Activated CD4-positive, alpha-beta T cell treated with anti-CD3 and anti-CD28 coated beads, Interleukin-2, amount 10 ng/mL, durations not matched to agents 7 days and 5 days (primary cell): ENCODE data around the gene RAD51B. TPM values are rescaled to one million over a fixed set of nuclear protein-coding genes. Genes with fewer than 3 reads are reported as not detected.
A peak's percentile ranks its signal among the peaks of the same experiment; 100 is the strongest.

Experiments used
- CTCF ChIA-PET: fragments of 350-600 bp; sonication (Branson Sonifier 250); formaldehyde crosslinking; loops from one replicate; lab custom pipeline; 2021; ENCODE audit warnings: antibody characterized with exemption; lab: Charles Lee
- POLR2A ChIA-PET: fragments of 350-600 bp; sonication (Branson Sonifier 250); formaldehyde crosslinking; loops from one replicate; lab custom pipeline; 2021; ENCODE audit warnings: antibody characterized with exemption; lab: Charles Lee
- DNase-seq: peaks from one replicate; pipeline ENCODE4 v3.0.0-alpha.2; 2020
- H3K27ac Mint-ChIP-seq: one replicate; pipeline ENCODE4 v1.8.0; 2021; ENCODE audit warnings: mild to moderate bottlenecking, moderate library complexity, mixed read lengths
- H3K27me3 Mint-ChIP-seq: one replicate; pipeline ENCODE4 v1.8.0; 2021; ENCODE audit warnings: mixed read lengths
- H3K36me3 Mint-ChIP-seq: one replicate; pipeline ENCODE4 v1.8.0; 2021; ENCODE audit warnings: low read depth, mixed read lengths
- H3K4me1 Mint-ChIP-seq: one replicate; pipeline ENCODE4 v1.8.0; 2021; ENCODE audit warnings: mixed read lengths
- H3K4me3 Mint-ChIP-seq: one replicate; pipeline ENCODE4 v1.8.0; 2021; ENCODE audit warnings: mild to moderate bottlenecking, moderate library complexity, mixed read lengths
- H3K9me3 Mint-ChIP-seq: one replicate; pipeline ENCODE4 v1.8.0; 2021; ENCODE audit warnings: mixed read lengths
- total RNA-seq, 2 experiments: library from RNA; stranded (reverse); gene quantifications; one replicate each; pipeline ENCODE4 v1.2.3, GENCODE V29; 2021

RAD51B gene
- total RNA-seq, 2 experiments from 2014 or later, result 20.6 to 30.3 TPM

GRCh38 chr14:67850066-67850830 is 30.7 kb downstream of the RAD51B start:
- DNase-seq, result no peak
- H3K27ac Mint-ChIP-seq, result no peak overlapping the region
- H3K4me1 Mint-ChIP-seq, result no peaks in the 10 kb centered on the region

DNA sequence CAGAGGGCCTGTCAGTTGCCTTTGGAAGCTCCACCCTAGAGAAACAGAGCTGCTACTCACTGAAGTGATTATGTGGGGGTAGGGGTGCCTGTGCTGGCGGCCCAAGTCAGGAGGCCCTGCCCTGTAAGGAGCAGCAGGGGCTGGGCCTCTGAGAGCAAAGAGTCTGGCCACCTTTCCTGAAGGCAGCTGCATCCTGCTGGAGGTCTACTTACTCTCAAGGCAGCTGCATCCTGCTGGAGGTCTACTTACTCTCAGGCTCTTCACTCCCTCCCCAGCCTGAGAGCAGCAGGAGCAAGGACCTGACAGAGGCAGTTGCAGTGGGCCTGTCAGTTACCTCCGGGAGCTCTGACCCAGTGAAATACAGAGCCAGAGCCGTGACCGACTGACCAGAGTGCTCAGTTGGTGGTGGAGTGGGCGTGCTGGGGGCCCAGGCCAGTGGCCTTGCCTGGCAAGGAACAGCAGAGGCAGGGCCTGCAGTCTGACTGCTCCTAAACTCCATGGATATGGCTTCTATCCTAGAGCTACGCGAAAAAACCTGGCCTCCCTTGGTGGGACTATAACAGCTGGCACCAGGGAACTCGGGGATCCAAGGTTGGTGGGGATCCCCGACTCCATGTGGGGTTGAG is 32.3 kb downstream of the RAD51B start:
- Mint-ChIP-seq H3K27me3 (no peaks in the 10 kb centered on the region), H3K4me3 (no peak overlapping the region), H3K9me3 (peaks cover 8% of the 10 kb centered on the region), H3K27ac (no peak overlapping the region), H3K4me1 (peaks cover 1% of the 10 kb centered on the region), H3K36me3 (peaks cover 19% of the 10 kb centered on the region)
- CTCF ChIA-PET, result interaction anchor here (0.6 kb wide), 1 partner anchor 34 kb away, joined by 6 read pairs; no protein-coding TSS in a partner anchor
- no peak for DNase-seq
- POLR2A ChIA-PET, result no interaction called here

More at GRCh38 chr14:67850066-67850830, 30.7 kb downstream of the RAD51B start:
- ChIA-PET CTCF (no interaction called here), POLR2A (no interaction called here)
- Mint-ChIP-seq H3K9me3 (peaks cover 9% of the 10 kb centered on the region), H3K36me3 (peaks cover 19% of the 10 kb centered on the region), H3K27me3 (no peaks in the 10 kb centered on the region), H3K4me3 (no peak overlapping the region)

DNA sequence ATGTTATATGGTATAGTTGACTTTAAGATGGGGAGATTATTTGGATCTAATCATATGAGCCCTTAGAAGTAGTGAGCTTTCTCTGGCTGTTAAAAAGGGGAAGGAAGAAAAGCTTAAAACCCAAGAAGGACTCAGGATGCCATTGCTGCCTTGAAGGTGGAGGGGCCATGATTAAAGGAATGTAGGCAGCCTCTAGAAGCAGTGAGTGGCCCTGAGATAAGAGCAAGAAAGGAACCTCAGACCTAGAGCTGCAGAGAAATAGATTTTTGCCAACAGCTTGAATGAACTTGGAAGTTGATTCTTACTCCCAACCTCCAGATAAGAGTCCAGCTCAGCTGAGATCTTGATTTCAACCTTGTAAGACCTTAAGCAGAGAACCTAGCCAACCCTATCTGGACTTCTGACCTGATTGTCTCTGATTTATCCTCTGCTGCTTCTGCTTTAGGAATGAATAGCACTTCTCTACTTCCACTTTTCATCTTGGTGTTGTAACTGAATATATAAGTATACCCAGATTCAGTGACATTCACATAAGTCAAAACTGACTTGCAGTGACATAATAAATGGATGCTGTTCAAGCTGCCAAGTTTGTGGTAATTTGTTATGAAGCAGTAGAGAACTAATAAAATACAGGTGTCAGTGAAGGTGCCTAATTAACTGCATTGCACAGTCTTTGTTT is 33.5 kb downstream of the RAD51B start:
- Mint-ChIP-seq H3K9me3 (peaks cover 3% of the 10 kb centered on the region), H3K4me3 (no peak overlapping the region), H3K27ac (no peak overlapping the region), H3K27me3 (no peaks in the 10 kb centered on the region), H3K4me1 (peaks cover 1% of the 10 kb centered on the region), H3K36me3 (peaks cover 12% of the 10 kb centered on the region)
- CTCF ChIA-PET, result interaction anchor here (0.7 kb wide), 1 partner anchor 13 kb away, joined by 3 read pairs; no protein-coding TSS in a partner anchor
- no peak for DNase-seq
- POLR2A ChIA-PET, result interaction anchor here (0.6 kb wide), 1 partner anchor 880 kb away, joined by 3 read pairs; no protein-coding TSS in a partner anchor

GRCh38 chr14:67853715-67854114 is 34.1 kb downstream of the RAD51B start:
- ChIA-PET CTCF (no interaction called here), POLR2A (interaction anchor here (0.6 kb wide), 1 partner anchor 879 kb away, joined by 3 read pairs; no protein-coding TSS in a partner anchor)
- Mint-ChIP-seq H3K27me3 (no peaks in the 10 kb centered on the region), H3K4me1 (peaks cover 1% of the 10 kb centered on the region), H3K36me3 (peaks cover 9% of the 10 kb centered on the region), H3K9me3 (no peaks in the 10 kb centered on the region), H3K4me3 (no peak overlapping the region), H3K27ac (no peak overlapping the region)
- DNase-seq, result no peak

GRCh38 chr14:67856827-67857226 is 37.2 kb downstream of the RAD51B start:
- no peak for DNase-seq
- Mint-ChIP-seq H3K27me3 (no peaks in the 10 kb centered on the region), H3K36me3 (peaks cover 3% of the 10 kb centered on the region), H3K9me3 (no peaks in the 10 kb centered on the region), H3K4me1 (peaks cover 1% of the 10 kb centered on the region), H3K27ac (no peak overlapping the region), H3K4me3 (no peak overlapping the region)
- ChIA-PET CTCF (interaction anchor here (0.5 to 0.7 kb wide), 2 partner anchors 857 to 1204 kb away, joined by 3 read pairs; no protein-coding TSS in a partner anchor), POLR2A (interaction anchor here (0.7 kb wide), 1 partner anchor 267 kb away, joined by 4 read pairs; no protein-coding TSS in a partner anchor)

DNA sequence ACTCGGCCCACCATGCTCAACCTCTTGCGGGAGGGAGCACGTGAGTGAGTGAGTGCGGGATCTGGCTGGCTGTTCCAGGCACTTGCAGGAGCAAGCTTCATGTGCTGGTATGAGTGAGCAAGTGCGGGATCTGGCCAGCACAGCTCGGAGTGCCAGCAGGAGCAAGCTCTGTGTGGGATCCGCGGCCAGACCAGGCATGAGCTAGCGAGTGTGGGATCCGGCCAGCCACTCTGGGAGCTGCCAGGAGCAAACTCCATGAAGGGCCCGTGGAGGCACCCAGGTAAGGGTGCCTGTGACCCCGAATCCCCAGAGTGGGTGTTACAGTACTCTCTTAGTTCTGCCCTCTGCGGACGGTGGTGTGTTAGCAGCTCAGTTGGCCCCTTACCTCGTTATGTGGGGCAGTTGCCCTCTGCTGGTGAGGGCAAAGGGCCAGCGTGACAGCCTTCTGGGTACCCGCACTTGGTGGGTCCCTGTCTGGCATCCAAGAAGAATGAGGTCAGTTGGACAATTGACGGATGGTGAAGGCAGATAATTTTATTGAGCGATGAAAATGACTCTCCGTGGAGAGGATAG is 38.3 kb downstream of the RAD51B start:
- H3K4me1 Mint-ChIP-seq, result peaks cover 1% of the 10 kb centered on the region
- ChIA-PET POLR2A (no interaction called here), CTCF (no interaction called here)
- no peak overlapping the region for H3K27ac Mint-ChIP-seq
- no peak for DNase-seq
- peaks cover 3% of the 10 kb centered on the region for H3K36me3 Mint-ChIP-seq
- no peaks in the 10 kb centered on the region for H3K27me3 Mint-ChIP-seq
- H3K4me3 Mint-ChIP-seq, result no peak overlapping the region
- H3K9me3 Mint-ChIP-seq, result no peaks in the 10 kb centered on the region

DNA sequence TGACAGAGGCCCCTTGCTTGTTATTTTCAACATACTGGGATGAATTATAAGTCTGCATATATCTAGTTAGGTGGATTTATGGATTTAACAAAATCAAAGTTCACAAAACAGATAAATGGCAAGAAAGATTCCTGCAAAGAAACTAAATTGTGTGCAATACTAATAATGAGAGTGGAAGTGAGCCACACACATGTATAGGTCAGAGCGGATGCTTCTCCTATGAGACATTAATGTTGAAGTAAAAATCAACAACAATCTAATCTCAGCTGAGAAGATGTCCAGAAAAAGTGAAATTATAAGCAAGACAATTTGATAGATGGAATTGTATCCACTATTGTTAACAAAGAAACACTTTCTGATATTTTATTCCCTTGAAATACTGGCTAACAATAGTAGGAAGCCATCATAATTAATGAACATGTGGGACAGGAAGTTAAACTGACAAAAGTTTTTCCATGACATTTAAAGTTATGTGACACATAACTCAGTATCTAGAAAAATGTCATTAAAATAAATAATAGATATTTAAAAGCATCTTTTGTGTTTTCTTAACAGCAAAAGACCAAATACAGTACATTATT is 39.7 kb downstream of the RAD51B start:
- Mint-ChIP-seq H3K27me3 (no peaks in the 10 kb centered on the region), H3K4me1 (peaks cover 1% of the 10 kb centered on the region), H3K4me3 (no peak overlapping the region), H3K36me3 (no peaks in the 10 kb centered on the region), H3K9me3 (no peaks in the 10 kb centered on the region), H3K27ac (no peak overlapping the region)
- ChIA-PET CTCF (no interaction called here), POLR2A (no interaction called here)
- no peak for DNase-seq

- Mint-ChIP-seq H3K27ac (no peak overlapping the region), H3K4me3 (no peak overlapping the region), H3K9me3 (no peaks in the 10 kb centered on the region), H3K4me1 (no peaks in the 10 kb centered on the region), H3K36me3 (peaks cover 17% of the 10 kb centered on the region), H3K27me3 (no peaks in the 10 kb centered on the region)
- ChIA-PET CTCF (no interaction called here), POLR2A (no interaction called here)
- DNase-seq, result no peak
Measured at GRCh38 chr14:67863223-67863622, 43.6 kb downstream of the RAD51B start.

DNA sequence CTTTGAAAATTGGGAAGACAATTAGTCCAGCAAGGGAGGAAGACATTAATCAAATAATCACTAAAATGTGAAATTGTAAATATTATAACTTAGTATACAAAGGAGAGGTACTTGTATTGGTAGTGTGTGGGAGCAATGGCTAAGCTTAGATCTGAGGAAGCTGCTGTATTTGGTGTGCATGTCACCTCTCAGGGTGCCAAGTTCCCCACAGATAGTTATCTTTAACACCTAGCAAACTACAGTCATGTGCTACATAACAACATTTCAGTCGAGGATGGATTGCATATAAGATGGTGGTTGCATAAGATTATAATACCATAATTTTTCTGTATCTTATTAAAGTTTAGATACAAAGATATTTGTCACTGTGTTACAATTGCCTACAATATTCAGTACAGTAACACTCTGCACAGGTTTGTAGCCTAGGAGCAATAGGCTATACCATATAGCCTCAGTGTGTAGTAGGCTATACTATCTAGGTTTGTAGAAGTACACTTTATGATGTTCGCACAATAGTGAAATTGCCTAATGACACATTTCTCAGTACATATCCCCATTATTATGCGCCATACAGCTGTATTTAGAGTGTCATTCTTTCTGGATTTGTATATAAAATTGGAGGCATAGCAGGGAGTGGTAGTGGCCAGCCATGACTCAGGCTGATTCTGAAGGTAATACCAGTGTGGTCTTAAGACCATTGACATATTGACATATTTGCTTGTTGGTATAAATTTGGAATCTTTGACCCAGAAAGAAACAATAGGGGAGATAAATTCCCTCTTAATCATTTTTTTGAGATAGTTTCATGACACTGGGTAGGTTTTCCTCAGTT is 55.8 kb downstream of the RAD51B start:
- no peak for DNase-seq
- H3K27me3 Mint-ChIP-seq, result no peaks in the 10 kb centered on the region
- H3K9me3 Mint-ChIP-seq, result no peaks in the 10 kb centered on the region
- POLR2A ChIA-PET, result no interaction called here
- no peaks in the 10 kb centered on the region for H3K4me1 Mint-ChIP-seq
- no peak overlapping the region for H3K27ac Mint-ChIP-seq
- H3K36me3 Mint-ChIP-seq, result peaks cover 1% of the 10 kb centered on the region
- CTCF ChIA-PET, result no interaction called here
- H3K4me3 Mint-ChIP-seq, result no peak overlapping the region

DNA sequence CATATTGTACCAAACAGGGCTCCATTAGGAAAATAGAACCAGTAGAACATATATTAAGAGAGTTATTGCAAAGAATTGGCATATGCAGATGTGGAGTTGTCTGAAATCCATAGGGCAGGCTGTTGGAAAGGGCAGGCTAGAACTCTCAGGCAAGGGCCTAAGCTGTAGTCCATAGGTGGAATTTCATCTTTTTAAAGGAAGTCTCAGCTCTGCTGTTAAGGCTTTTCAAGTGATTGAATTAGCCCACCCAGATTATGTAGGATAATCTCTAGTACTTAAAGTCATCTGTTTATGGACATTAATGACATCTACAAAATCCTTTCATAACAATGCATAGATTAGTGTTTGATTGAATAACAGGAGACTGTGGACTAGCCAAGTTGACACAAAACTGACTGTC is 59.4 kb downstream of the RAD51B start:
- ChIA-PET CTCF (no interaction called here), POLR2A (no interaction called here)
- Mint-ChIP-seq H3K4me3 (no peak overlapping the region), H3K27me3 (no peaks in the 10 kb centered on the region), H3K9me3 (no peaks in the 10 kb centered on the region), H3K4me1 (peaks cover 20% of the 10 kb centered on the region), H3K36me3 (peaks cover 1% of the 10 kb centered on the region), H3K27ac (no peak overlapping the region)
- DNase-seq, result no peak

- H3K36me3 Mint-ChIP-seq, result peaks cover 1% of the 10 kb centered on the region
- peaks cover 25% of the 10 kb centered on the region for H3K4me1 Mint-ChIP-seq
- no peaks in the 10 kb centered on the region for H3K27me3 Mint-ChIP-seq
- H3K27ac Mint-ChIP-seq, result no peak overlapping the region
- peak; percentile 7 for DNase-seq
- ChIA-PET CTCF (interaction anchor here (0.6 kb wide), 1 partner anchor 42 kb away, joined by 5 read pairs; no protein-coding TSS in a partner anchor), POLR2A (interaction anchor here (0.7 kb wide), 1 partner anchor 406 kb away, joined by 3 read pairs; no protein-coding TSS in a partner anchor)
- no peak overlapping the region for H3K4me3 Mint-ChIP-seq
- no peaks in the 10 kb centered on the region for H3K9me3 Mint-ChIP-seq
Measured at GRCh38 chr14:67881225-67881624, 61.6 kb downstream of the RAD51B start.
